Subcutaneous adipose tissue (tissue), 4 donors: ENCODE measurements around the gene BLOC1S6. TPM values are rescaled to one million over a fixed set of nuclear protein-coding genes. Genes with fewer than 3 reads are reported as not detected.

Experiments used
- total RNA-seq, 4 donors: library from RNA; depleted of rRNA; stranded (reverse); fragments of >200 nt; gene quantifications; one replicate each; pipeline ENCODE4 v1.1.0, GENCODE V29; 2016
- TF ChIP-seq, protein P1 (sequence below): fragments of 450-650 bp; IDR thresholded peaks from one replicate; pipeline ENCODE4 v1.5.1; 2016; ENCODE audit warnings: low read depth, mild to moderate bottlenecking, control low read depth, antibody characterized with exemption, moderate library complexity

The BLOC1S6 gene
- total RNA-seq, 4 donors from 2014 or later, result 74.1 to 105 (median 86.0) TPM

DNA sequence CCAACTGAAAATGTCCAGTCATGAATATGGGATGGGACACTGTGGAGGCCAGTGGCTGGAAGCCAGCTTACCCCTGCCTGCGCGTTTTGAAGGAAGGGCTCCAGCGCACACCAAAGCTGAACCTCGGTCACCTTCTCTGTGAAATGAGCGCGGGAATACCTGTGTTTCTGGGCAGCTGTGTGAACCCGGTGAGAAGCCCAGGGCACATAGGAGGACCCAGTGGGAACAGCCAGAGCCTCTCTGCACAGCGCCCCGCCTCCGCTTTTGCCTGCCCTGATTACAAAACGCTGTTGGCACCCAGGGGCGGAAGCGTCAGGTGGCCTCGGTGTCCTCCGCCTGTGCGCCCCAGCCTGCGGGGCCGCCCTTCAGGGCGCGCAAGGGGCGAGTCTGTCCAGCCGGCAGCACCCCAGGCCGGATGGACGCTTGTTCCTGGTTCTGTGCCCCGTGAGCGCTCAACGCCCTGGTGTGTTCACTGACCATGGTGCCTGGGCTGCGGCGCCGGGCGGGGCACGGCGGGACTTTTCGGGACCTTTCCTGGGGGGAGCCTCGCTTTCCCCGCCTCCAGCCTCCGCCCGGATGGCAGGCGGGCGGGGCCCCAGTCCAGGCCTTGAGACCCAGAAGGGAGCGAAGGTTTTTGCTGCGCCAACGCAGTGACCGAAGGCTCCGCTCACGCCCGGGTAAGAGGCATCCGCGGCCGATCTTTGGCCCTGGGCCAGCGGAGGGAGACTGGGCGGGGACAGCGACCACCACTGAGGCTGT is 47.4 kb downstream of the BLOC1S6 start, which contains the start of gene SQOR:
SQOR (plus strand) TSS at position 598 of the 759 bp plus-strand sequence. CDS start 23,895 bp downstream, outside the sequence.
- TF ChIP-seq, protein P1, sequence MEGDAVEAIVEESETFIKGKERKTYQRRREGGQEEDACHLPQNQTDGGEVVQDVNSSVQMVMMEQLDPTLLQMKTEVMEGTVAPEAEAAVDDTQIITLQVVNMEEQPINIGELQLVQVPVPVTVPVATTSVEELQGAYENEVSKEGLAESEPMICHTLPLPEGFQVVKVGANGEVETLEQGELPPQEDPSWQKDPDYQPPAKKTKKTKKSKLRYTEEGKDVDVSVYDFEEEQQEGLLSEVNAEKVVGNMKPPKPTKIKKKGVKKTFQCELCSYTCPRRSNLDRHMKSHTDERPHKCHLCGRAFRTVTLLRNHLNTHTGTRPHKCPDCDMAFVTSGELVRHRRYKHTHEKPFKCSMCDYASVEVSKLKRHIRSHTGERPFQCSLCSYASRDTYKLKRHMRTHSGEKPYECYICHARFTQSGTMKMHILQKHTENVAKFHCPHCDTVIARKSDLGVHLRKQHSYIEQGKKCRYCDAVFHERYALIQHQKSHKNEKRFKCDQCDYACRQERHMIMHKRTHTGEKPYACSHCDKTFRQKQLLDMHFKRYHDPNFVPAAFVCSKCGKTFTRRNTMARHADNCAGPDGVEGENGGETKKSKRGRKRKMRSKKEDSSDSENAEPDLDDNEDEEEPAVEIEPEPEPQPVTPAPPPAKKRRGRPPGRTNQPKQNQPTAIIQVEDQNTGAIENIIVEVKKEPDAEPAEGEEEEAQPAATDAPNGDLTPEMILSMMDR, result no peak

DNA sequence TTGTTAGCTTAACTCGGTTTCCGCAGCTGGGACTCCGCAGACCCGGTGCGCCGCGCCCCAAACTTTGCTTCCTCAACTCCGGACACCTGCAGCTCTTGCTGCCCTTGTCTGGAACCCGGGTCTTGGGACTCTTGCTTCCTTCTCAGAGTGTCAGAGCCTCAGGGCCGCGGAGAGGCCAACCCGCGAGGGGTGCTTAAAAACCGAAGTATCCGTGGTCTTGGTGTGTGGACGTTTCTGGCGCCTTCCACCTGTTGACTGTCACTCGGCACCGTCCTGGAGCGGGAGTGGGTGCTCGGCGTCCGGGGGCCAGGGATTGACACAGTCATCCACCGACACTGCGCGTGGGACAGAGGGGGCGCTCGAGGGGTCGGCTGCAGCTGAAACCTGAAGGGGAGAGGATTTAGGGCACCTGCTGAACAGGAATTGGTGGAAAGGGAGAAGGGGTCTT is 48.0 kb downstream of the BLOC1S6 start:
- TF ChIP-seq, protein P1, result no peak

GRCh38 chr15:45635763-45636292 is 48.6 kb downstream of the BLOC1S6 start:
- TF ChIP-seq, protein P1, result no peak

DNA sequence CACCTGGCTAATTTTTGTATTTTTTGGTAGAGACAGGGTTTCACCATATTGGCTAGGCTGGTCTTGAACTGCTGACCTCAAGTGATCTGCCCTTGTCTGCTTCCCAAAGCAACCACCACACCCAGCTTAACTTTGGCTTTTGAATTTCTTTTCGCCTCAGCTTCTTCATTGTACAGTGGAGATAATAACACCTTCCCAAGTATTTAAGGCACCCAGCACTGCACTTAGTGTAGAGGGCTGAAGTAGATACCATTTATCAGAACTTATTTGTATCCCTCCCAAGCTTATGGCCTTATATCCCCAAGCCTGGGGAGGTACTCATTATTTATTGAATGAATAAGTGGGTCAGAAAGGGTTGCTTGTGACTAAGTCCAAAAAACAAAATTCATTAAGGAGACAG is 50.0 kb downstream of the BLOC1S6 start:
- TF ChIP-seq, protein P1, result no peak

DNA sequence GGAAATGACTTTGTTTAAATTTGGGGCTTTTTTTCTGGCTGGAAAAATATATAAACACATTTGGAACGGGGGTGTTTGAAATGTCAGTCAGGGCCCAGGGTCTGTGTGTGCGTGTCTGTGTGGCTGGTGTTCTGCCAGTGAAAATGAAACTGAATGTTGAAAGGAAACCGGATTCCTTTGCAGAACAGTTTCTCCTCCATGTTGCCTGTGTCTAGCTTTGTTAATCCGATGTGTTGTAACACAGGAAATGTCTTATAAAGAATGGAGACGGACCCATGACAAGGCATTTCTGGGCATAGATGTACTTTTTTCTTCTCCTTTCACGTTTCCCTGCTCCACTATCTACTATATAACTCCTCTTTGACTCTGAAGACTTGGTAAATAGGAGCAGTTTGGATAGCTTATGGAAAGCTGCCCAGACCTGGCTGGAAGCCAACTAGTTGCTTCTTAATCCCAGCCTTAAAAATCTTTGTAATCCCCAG is 50.4 kb downstream of the BLOC1S6 start:
- TF ChIP-seq, protein P1, result no peak

DNA sequence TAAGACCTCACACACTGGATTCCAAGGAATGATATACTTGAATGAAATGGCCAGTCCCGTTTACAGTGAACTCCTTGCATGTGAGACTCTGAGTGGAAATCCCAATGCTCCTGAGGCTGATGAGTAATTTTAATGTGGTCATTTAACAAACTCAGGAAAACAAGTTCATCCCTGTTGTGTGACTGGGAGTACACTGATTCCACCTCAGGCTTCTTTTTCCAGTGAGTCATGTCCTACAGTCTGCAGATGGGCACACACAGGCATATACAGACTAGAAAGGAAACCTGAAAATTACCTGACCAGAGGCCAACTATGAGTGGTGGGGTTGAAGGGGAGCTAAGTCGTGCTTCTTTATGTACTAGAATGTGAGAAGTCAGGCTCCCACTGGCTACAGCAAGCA is 53.4 kb downstream of the BLOC1S6 start:
- TF ChIP-seq, protein P1, result no peak

DNA sequence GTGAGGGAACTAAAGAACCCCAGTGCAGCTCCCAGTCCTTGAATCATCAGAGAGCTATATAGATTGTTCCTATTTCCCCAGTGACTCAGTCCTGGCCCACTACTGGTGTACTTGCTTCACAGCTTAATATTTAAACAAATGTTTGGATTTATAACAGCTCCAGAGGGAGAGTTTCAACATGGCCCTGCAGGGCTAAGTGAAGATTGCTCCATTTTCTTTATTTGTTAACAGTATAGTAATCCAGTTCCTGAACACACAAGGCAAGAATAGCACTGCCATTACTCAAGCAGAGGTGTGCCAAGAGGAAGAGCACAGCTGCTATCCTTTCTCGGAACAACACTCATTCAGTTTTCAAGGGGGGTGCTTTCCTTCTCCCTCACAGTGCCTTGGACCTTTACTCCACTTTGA is 54.2 kb downstream of the BLOC1S6 start:
- TF ChIP-seq, protein P1, result no peak
